ENCODE data around the gene DUSP15.

Gene DUSP15

GRCh38 chr20:31813611-31814010 is 56.7 kb downstream of the DUSP15 start:
- Histone ChIP-seq H4K20me1 (ENCODE audit: insufficient read depth, low read length) (no peaks in the 10 kb centered on the region), H3K36me3 (replicated peaks; ENCODE audit: low read depth, low read length) (peaks cover 8% of the 10 kb centered on the region)

GRCh38 chr20:31811796-31812728 is 58.3 kb downstream of the DUSP15 start:
- Histone ChIP-seq H4K20me1 (ENCODE audit: insufficient read depth, low read length) (no peaks in the 10 kb centered on the region), H3K4me3 (ENCODE audit: low read length) (no peak overlapping the region), H3K4me2 (ENCODE audit: low read length) (no peak overlapping the region), H3K9me3 (ENCODE audit: insufficient read depth, low read length) (no peaks in the 10 kb centered on the region), H3K36me3 (replicated peaks; ENCODE audit: low read depth, low read length) (peaks cover 19% of the 10 kb centered on the region), H2AFZ (ENCODE audit: low read depth, low read length) (no peak overlapping the region), H3K27ac (ENCODE audit: low read length) (no peak overlapping the region), H3K4me1 (ENCODE audit: low read length) (no peaks in the 10 kb centered on the region), H3K79me2 (ENCODE audit: low read length) (no peaks in the 10 kb centered on the region), H3K27me3 (ENCODE audit: low read depth, low read length) (no peaks in the 10 kb centered on the region), H3K9ac (ENCODE audit: low read length) (no peak overlapping the region)
- TF ChIP-seq CTCF (IDR thresholded peaks at IDR 0.05; ENCODE audit: low read depth, low read length), result no peak
- TF ChIP-seq EZH2phosphoT487 (IDR thresholded peaks at IDR 0.05; ENCODE audit: low read depth), result no peak

More at GRCh38 chr20:31813611-31814010, 56.7 kb downstream of the DUSP15 start:
- Histone ChIP-seq H3K4me3 (ENCODE audit: low read length) (no peak overlapping the region), H3K4me1 (ENCODE audit: low read length) (no peaks in the 10 kb centered on the region), H3K4me2 (ENCODE audit: low read length) (no peak overlapping the region), H3K9me3 (ENCODE audit: insufficient read depth, low read length) (no peaks in the 10 kb centered on the region), H3K79me2 (ENCODE audit: low read length) (no peaks in the 10 kb centered on the region), H3K27me3 (ENCODE audit: low read depth, low read length) (no peaks in the 10 kb centered on the region), H2AFZ (ENCODE audit: low read depth, low read length) (no peak overlapping the region), H3K27ac (ENCODE audit: low read length) (no peak overlapping the region), H3K9ac (ENCODE audit: low read length) (no peak overlapping the region)
- TF ChIP-seq EZH2phosphoT487 (IDR thresholded peaks at IDR 0.05; ENCODE audit: low read depth) (no peak), CTCF (IDR thresholded peaks at IDR 0.05; ENCODE audit: low read depth, low read length) (no peak)

GRCh38 chr20:31811198-31811597 is 59.1 kb downstream of the DUSP15 start:
- no peaks in the 10 kb centered on the region for H3K79me2 ChIP-seq (ENCODE audit: low read length)
- no peak overlapping the region for H3K27ac ChIP-seq (ENCODE audit: low read length)
- peaks cover 28% of the 10 kb centered on the region for H3K36me3 ChIP-seq (replicated peaks; ENCODE audit: low read depth, low read length)
- no peaks in the 10 kb centered on the region for H3K4me1 ChIP-seq (ENCODE audit: low read length)
- H2AFZ ChIP-seq (ENCODE audit: low read depth, low read length), result no peak overlapping the region
- H3K4me2 ChIP-seq (ENCODE audit: low read length), result no peak overlapping the region
- no peaks in the 10 kb centered on the region for H4K20me1 ChIP-seq (ENCODE audit: insufficient read depth, low read length)
- no peak overlapping the region for H3K9ac ChIP-seq (ENCODE audit: low read length)
- no peak overlapping the region for H3K4me3 ChIP-seq (ENCODE audit: low read length)
- no peaks in the 10 kb centered on the region for H3K27me3 ChIP-seq (ENCODE audit: low read depth, low read length)
- H3K9me3 ChIP-seq (ENCODE audit: insufficient read depth, low read length), result no peaks in the 10 kb centered on the region
- no peak for TF ChIP-seq CTCF (IDR thresholded peaks at IDR 0.05; ENCODE audit: low read depth, low read length)
- no peak for TF ChIP-seq EZH2phosphoT487 (IDR thresholded peaks at IDR 0.05; ENCODE audit: low read depth)
